HepG2 (cell line): ENCODE measurements around the gene TEF. TPM values are rescaled to one million over a fixed set of nuclear protein-coding genes. Genes with fewer than 3 reads are reported as not detected.

Experiments used
- AHDC1 ChIP-seq: sonication (generic); formaldehyde crosslinking; IDR thresholded peaks from 2 replicates; pipeline ENCODE4 v1.5.1; 2020; ENCODE audit warnings: mild to moderate bottlenecking, missing genetic modification reagents, borderline replicate concordance
- BATF2 ChIP-seq: sonication (generic); formaldehyde crosslinking; IDR thresholded peaks from 2 replicates; pipeline ENCODE4 v1.8.0; 2022; ENCODE audit warnings: mild to moderate bottlenecking, missing genetic modification reagents, moderate library complexity
- ESRRA ChIP-seq: sonication (generic); formaldehyde crosslinking; IDR thresholded peaks from 2 replicates; pipeline ENCODE4 v1.5.1; 2020; ENCODE audit warnings: mild to moderate bottlenecking, low read depth, missing genetic modification reagents
- HHEX ChIP-seq: IDR thresholded peaks from 2 replicates; pipeline ENCODE4 v1.6.1; 2016; ENCODE audit warnings: control low read depth
- NR0B2 ChIP-seq: sonication (generic); formaldehyde crosslinking; IDR thresholded peaks from 2 replicates; pipeline ENCODE4 v1.4.0; 2020; ENCODE audit warnings: mild to moderate bottlenecking, missing genetic modification reagents
- REL ChIP-seq: sonication (generic); formaldehyde crosslinking; conservative IDR thresholded peaks from 2 replicates; pipeline ENCODE4 v1.8.0; 2022; ENCODE audit warnings: mild to moderate bottlenecking, missing genetic modification reagents, moderate library complexity
- THAP9 ChIP-seq: sonication (generic); formaldehyde crosslinking; IDR thresholded peaks from 2 replicates; pipeline ENCODE4; 2020; ENCODE audit warnings: missing genetic modification reagents, mild to moderate bottlenecking, borderline replicate concordance
- TIGD3 ChIP-seq: sonication (generic); formaldehyde crosslinking; IDR thresholded peaks from 2 replicates; pipeline ENCODE4 v1.5.1; 2020; ENCODE audit warnings: mild to moderate bottlenecking, missing genetic modification reagents, borderline replicate concordance
- ZIK1 ChIP-seq: sonication (generic); formaldehyde crosslinking; IDR thresholded peaks from 2 replicates; pipeline ENCODE4 v1.5.0; 2020; ENCODE audit warnings: mild to moderate bottlenecking, low read depth, missing genetic modification reagents, borderline replicate concordance
- ZNF329 ChIP-seq: sonication (generic); formaldehyde crosslinking; IDR thresholded peaks from 2 replicates; pipeline ENCODE4 v1.9.0; 2021; ENCODE audit warnings: low read depth, mild to moderate bottlenecking, missing genetic modification reagents
- ZNF432 ChIP-seq: sonication (generic); formaldehyde crosslinking; IDR thresholded peaks from 2 replicates; pipeline ENCODE4 v1.5.0; 2020; ENCODE audit warnings: missing genetic modification reagents, mild to moderate bottlenecking, borderline replicate concordance
- ZNF552 ChIP-seq: sonication (generic); formaldehyde crosslinking; IDR thresholded peaks from 2 replicates; pipeline ENCODE4 v1.9.0; 2022; ENCODE audit warnings: missing genetic modification reagents, mild to moderate bottlenecking, borderline replicate concordance
- ZNF670 ChIP-seq: sonication (generic); formaldehyde crosslinking; IDR thresholded peaks from 2 replicates; pipeline ENCODE4 v1.8.0; 2022; ENCODE audit warnings: mild to moderate bottlenecking, missing genetic modification reagents, borderline replicate concordance
- ZUFSP ChIP-seq: sonication (generic); formaldehyde crosslinking; IDR thresholded peaks from 2 replicates; pipeline ENCODE4 v1.9.0; 2021; ENCODE audit warnings: missing genetic modification reagents, mild to moderate bottlenecking, borderline replicate concordance
- polyA plus RNA-seq, 8 experiments: library from polyadenylated mRNA; depleted of rRNA in 3 of 8; stranded (reverse) in 7 of 8; unstranded in 1 of 8; fragments of >200 nt; fragmentation: Illumina TruSeq in 4 of 8; extraction: Trizol in 4 of 8; gene quantifications; 2 replicates each; pipeline versions ENCODE4 v1.2.1 to v1.2.3, GENCODE V29; 2011 to 2016; ENCODE audit warnings: low read depth in 4 of 8, missing spikeins in 1 of 8, mixed read lengths in 1 of 8; ENCODE audit not compliant: insufficient read depth in 1 of 8
- total RNA-seq, 5 experiments: library from RNA; depleted of rRNA; stranded (reverse); fragments of >200 nt; fragmentation: Illumina TruSeq; extraction: Trizol; gene quantifications; 2 replicates each; pipeline ENCODE4 v1.2.3, GENCODE V29; 2016; ENCODE audit warnings: low read depth in 1 of 5

Gene TEF
- total and polyA plus RNA-seq, 2 of the 13 experiments (the other 11 are each of a cell fraction or from before 2014, with no cell fraction given) = 7.6 to 11.2 TPM

- TF ChIP-seq TIGD3 (CRISPR knock-in tag) = 0 out of 2 replicates have a peak, but pooled peaks have one; percentile 34
- no peak for TF ChIP-seq NR0B2 (CRISPR knock-in tag)
- no peak for TF ChIP-seq ZNF432 (CRISPR knock-in tag)
- TF ChIP-seq AHDC1 = no peak
- no peak; the same call in 1 of the 2 replicates for TF ChIP-seq THAP9 (CRISPR knock-in tag)
- TF ChIP-seq ZNF670 (CRISPR knock-in tag) = no peak
- no peak for TF ChIP-seq ZIK1 (CRISPR knock-in tag)
- no peak for TF ChIP-seq HHEX (CRISPR knock-in tag)
- no peak for TF ChIP-seq ZNF552 (CRISPR knock-in tag)
- no peak for TF ChIP-seq ZUFSP (CRISPR knock-in tag)
- TF ChIP-seq REL = no peak
- TF ChIP-seq ESRRA (CRISPR knock-in tag) = 0 out of 2 replicates have a peak, but pooled peaks have one; percentile 29
- no peak for TF ChIP-seq ZNF329 (CRISPR knock-in tag)
- TF ChIP-seq BATF2 (CRISPR knock-in tag) = no peak
Observed at GRCh38 chr22:41403532-41404318, 22.0 kb downstream of the TEF start (continued).
